ENCODE data around the gene ATOH1.

- TF ChIP-seq, protein P1, sequence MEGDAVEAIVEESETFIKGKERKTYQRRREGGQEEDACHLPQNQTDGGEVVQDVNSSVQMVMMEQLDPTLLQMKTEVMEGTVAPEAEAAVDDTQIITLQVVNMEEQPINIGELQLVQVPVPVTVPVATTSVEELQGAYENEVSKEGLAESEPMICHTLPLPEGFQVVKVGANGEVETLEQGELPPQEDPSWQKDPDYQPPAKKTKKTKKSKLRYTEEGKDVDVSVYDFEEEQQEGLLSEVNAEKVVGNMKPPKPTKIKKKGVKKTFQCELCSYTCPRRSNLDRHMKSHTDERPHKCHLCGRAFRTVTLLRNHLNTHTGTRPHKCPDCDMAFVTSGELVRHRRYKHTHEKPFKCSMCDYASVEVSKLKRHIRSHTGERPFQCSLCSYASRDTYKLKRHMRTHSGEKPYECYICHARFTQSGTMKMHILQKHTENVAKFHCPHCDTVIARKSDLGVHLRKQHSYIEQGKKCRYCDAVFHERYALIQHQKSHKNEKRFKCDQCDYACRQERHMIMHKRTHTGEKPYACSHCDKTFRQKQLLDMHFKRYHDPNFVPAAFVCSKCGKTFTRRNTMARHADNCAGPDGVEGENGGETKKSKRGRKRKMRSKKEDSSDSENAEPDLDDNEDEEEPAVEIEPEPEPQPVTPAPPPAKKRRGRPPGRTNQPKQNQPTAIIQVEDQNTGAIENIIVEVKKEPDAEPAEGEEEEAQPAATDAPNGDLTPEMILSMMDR (CRISPR knock-in tag; IDR thresholded peaks at IDR 0.05) = no peak
- TF ChIP-seq ZNF510 (CRISPR knock-in tag; IDR thresholded peaks at IDR 0.05; ENCODE audit: low read depth) = no peak
- TF ChIP-seq ZNF879 (CRISPR knock-in tag; IDR thresholded peaks at IDR 0.05) = no peak
- TF ChIP-seq, protein P2, sequence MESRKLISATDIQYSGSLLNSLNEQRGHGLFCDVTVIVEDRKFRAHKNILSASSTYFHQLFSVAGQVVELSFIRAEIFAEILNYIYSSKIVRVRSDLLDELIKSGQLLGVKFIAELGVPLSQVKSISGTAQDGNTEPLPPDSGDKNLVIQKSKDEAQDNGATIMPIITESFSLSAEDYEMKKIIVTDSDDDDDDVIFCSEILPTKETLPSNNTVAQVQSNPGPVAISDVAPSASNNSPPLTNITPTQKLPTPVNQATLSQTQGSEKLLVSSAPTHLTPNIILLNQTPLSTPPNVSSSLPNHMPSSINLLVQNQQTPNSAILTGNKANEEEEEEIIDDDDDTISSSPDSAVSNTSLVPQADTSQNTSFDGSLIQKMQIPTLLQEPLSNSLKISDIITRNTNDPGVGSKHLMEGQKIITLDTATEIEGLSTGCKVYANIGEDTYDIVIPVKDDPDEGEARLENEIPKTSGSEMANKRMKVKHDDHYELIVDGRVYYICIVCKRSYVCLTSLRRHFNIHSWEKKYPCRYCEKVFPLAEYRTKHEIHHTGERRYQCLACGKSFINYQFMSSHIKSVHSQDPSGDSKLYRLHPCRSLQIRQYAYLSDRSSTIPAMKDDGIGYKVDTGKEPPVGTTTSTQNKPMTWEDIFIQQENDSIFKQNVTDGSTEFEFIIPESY (CRISPR knock-in tag; IDR thresholded peaks at IDR 0.05) = no peak
- TF ChIP-seq ZNF563 (CRISPR knock-in tag; IDR thresholded peaks at IDR 0.05) = no peak
- TF ChIP-seq SMAD9 (CRISPR knock-in tag; IDR thresholded peaks at IDR 0.05) = no peak
- TF ChIP-seq ZSCAN29 (CRISPR knock-in tag; conservative IDR thresholded peaks at IDR 0.05) = no peak
- TF ChIP-seq CREM (IDR thresholded peaks at IDR 0.05) = no peak
- no peak for TF ChIP-seq CREM (CRISPR knock-in tag; IDR thresholded peaks at IDR 0.05)
- no peak for TF ChIP-seq SNAPC5 (CRISPR knock-in tag; IDR thresholded peaks at IDR 0.05; ENCODE audit: borderline replicate concordance)
- no peak for TF ChIP-seq POLR2AphosphoS5 (IDR thresholded peaks at IDR 0.05; ENCODE audit: low read depth, low read length)
- no peak for TF ChIP-seq ZSCAN22 (CRISPR knock-in tag; IDR thresholded peaks at IDR 0.05)
- no peak for TF ChIP-seq CHD2 (IDR thresholded peaks at IDR 0.05; ENCODE audit: low read depth, low read length)
- TF ChIP-seq, protein P3, sequence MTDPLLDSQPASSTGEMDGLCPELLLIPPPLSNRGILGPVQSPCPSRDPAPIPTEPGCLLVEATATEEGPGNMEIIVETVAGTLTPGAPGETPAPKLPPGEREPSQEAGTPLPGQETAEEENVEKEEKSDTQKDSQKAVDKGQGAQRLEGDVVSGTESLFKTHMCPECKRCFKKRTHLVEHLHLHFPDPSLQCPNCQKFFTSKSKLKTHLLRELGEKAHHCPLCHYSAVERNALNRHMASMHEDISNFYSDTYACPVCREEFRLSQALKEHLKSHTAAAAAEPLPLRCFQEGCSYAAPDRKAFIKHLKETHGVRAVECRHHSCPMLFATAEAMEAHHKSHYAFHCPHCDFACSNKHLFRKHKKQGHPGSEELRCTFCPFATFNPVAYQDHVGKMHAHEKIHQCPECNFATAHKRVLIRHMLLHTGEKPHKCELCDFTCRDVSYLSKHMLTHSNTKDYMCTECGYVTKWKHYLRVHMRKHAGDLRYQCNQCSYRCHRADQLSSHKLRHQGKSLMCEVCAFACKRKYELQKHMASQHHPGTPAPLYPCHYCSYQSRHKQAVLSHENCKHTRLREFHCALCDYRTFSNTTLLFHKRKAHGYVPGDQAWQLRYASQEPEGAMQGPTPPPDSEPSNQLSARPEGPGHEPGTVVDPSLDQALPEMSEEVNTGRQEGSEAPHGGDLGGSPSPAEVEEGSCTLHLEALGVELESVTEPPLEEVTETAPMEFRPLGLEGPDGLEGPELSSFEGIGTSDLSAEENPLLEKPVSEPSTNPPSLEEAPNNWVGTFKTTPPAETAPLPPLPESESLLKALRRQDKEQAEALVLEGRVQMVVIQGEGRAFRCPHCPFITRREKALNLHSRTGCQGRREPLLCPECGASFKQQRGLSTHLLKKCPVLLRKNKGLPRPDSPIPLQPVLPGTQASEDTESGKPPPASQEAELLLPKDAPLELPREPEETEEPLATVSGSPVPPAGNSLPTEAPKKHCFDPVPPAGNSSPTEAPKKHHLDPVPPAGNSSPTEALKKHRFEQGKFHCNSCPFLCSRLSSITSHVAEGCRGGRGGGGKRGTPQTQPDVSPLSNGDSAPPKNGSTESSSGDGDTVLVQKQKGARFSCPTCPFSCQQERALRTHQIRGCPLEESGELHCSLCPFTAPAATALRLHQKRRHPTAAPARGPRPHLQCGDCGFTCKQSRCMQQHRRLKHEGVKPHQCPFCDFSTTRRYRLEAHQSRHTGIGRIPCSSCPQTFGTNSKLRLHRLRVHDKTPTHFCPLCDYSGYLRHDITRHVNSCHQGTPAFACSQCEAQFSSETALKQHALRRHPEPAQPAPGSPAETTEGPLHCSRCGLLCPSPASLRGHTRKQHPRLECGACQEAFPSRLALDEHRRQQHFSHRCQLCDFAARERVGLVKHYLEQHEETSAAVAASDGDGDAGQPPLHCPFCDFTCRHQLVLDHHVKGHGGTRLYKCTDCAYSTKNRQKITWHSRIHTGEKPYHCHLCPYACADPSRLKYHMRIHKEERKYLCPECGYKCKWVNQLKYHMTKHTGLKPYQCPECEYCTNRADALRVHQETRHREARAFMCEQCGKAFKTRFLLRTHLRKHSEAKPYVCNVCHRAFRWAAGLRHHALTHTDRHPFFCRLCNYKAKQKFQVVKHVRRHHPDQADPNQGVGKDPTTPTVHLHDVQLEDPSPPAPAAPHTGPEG (CRISPR knock-in tag; IDR thresholded peaks at IDR 0.05) = no peak
- TF ChIP-seq ZNF644 (CRISPR knock-in tag; IDR thresholded peaks at IDR 0.05; ENCODE audit: low read depth) = no peak
These were observed 39.0 kb downstream of the ATOH1 start for GRCh38 chr4:93867416-93868001.

Data from HepG2 (cell line).